GM12865 (cell line): ENCODE measurements around the gene MRPL9.

Experiments
- DNase-seq: peaks from one replicate; pipeline ENCODE4 v3.0.0; 2010; ENCODE audit warnings: low read depth
- H3K4me3 ChIP-seq: 2 replicates; pipeline ENCODE4 v1.5.1; 2011; ENCODE audit warnings: mild to moderate bottlenecking, low read depth, low read length, control low read depth
- TF ChIP-seq, protein P1 (sequence below): IDR thresholded peaks from 2 replicates; pipeline ENCODE4 v1.5.1; 2011; ENCODE audit warnings: low read length, control low read depth, low read depth, inconsistent platforms; ENCODE audit not compliant: insufficient read depth; ENCODE audit errors: missing control alignments

Gene MRPL9

DNA sequence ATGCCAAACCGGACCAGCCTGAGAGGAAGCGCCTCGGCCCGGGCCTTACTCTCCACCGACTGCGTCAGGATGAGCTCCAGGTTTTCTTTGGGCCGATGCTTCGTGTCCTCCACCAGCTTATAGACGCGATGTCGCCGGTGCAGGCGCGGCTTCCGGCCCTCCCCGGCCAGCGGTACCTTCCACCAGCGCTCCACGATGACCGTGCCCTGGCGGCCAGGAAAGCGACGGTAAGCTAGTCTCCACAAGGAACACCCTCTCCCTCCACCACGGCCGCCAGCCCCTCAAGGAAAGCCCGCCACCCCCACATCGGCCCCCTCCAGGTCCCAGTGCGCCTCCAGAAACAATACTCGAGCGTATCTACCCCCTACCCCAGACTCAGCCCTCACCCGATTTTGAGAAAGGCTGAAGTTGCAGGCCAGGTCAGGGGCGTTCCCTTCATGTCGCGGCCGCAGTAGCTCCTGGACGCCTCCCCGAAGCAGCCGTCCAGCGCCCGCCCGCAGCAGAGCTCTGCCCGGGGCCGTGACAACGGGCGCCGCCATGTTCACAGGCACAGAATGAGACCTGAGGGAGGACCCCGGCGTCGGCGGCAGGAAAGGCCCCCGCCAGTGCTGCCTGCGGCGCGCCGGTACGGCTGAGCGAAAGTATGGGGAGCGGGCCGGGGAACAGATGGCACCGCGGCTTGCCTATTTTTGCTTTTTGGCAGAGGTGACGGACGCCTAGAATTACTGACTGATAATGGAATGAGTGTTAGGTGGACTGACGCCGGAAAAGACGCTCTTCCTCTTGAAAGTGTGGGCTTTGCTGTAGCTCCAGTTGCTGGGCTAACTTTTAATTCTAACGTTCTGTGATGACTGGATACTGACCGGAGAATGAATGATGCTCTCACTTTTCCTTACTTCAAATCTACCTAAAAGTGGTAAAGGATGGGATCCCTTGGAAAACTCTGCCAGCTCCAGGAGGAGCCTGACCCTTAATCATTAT is at the start of gene MRPL9:
Gene MRPL9, minus strand, starts transcription at position 556 of the 981 bp plus-strand sequence. Its CDS starts 17 bp downstream, at position 539.
- DNase-seq: peak; percentile 89
- TF ChIP-seq, protein P1, sequence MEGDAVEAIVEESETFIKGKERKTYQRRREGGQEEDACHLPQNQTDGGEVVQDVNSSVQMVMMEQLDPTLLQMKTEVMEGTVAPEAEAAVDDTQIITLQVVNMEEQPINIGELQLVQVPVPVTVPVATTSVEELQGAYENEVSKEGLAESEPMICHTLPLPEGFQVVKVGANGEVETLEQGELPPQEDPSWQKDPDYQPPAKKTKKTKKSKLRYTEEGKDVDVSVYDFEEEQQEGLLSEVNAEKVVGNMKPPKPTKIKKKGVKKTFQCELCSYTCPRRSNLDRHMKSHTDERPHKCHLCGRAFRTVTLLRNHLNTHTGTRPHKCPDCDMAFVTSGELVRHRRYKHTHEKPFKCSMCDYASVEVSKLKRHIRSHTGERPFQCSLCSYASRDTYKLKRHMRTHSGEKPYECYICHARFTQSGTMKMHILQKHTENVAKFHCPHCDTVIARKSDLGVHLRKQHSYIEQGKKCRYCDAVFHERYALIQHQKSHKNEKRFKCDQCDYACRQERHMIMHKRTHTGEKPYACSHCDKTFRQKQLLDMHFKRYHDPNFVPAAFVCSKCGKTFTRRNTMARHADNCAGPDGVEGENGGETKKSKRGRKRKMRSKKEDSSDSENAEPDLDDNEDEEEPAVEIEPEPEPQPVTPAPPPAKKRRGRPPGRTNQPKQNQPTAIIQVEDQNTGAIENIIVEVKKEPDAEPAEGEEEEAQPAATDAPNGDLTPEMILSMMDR: no peak

DNA sequence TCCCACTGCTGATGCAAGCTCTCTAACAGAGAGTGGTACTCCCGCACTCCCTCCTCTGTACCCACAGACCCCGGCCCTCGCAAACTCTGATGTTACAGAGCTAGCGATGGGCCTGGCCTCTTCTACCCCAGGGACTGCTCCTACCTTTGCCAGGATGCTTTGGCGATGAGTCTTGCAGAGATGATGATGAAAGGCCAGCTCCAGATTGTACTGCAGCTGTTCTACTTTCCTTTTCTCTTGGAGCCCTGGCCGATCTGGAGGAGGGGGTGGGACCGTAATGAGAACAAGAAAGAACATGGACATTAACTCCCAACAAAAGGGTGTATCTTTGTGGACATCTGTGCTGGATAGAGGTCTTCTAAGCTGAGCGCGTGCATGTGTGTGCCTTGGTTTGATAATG is 47.9 kb upstream of the MRPL9 start:
- TF ChIP-seq, protein P1: no peak
- no peak for DNase-seq
- no peak overlapping the region for H3K4me3 ChIP-seq

More for the DNA sequence above, at the start of gene MRPL9:
- peak within 1 kb of the TSS; percentile 73 for H3K4me3 ChIP-seq

DNA sequence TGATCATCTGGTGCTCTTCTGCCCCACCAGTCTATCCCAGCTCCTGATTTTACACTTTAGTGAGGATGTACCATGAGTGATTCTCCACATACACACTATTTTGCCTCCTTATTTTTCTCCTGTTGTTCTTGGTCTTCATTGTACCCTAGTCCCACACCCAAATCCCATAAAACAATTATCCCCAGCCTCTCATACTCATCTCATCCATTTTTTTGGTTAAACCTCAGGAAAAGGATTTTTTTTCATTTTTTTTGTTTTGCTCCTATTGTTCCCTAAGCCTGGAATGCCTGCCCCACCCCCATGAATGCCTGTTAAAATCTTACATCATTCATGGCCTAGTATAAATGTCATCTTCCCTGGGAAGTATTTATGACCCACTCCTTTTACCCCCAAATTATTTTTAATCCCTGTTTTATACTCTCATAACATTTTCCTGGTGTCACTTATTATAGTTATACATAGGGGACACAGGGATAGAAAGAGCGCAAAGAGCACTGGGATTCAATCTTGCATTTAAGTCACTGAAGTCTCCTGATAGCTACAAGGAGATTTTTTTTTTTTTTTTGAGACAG is 46.8 kb upstream of the MRPL9 start:
- TF ChIP-seq, protein P1: no peak
- no peak overlapping the region for H3K4me3 ChIP-seq
- DNase-seq: no peak

DNA sequence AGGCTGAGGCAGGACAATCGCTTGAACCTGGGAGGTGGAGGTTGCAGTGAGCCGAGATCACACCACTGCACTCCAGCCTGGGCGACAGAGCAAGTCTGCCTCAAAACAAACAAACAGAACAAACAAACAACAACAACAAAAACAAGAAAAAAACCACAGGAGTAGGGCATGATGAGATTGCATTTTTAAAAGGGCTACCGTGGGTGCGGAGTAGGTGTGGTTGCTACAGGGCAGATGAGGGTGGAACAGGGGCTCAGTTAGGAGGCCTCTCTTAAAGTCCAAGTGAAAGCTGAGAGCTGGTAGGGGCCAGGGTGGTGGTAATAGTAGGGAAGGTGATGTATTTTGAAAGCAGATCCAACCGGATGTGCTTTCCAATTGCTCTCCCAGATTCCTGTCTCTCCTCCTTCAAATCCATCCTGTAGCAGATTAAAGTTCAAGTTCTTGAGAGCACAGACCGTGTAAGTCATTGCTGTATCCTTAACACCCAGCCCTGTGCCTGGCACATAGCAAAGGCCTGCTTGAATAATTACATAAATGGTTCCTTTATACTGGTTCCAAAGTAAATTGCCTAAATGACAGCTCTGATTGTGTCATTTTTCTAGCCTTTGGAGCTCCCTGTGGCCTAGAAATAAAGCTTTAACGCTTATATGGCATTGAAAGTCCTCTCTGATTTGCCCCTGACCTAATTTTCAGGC is 46.1 kb upstream of the MRPL9 start:
- no peak for DNase-seq
- TF ChIP-seq, protein P1: no peak
- H3K4me3 ChIP-seq: no peak overlapping the region

DNA sequence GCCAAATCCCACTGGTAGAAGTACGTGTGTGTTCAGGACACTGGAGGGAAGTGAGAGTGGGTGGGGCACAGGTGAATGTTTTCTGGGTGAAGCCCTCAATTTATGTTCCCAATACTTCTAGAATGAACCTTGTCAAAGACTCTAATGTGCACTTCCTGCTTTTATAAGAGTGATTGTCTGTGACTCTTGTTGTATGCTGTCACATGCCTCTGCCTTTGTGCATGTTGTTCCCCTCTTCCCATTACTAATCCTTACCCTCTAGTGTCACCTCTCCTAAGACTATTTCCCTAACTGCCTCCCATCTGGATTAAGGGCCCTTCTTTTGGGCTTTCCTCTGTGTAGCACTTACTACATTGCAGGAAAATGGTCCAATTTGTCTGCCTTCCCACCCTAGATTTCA is 44.5 kb upstream of the MRPL9 start:
- DNase-seq: no peak
- H3K4me3 ChIP-seq: no peak overlapping the region
- TF ChIP-seq, protein P1: no peak

DNA sequence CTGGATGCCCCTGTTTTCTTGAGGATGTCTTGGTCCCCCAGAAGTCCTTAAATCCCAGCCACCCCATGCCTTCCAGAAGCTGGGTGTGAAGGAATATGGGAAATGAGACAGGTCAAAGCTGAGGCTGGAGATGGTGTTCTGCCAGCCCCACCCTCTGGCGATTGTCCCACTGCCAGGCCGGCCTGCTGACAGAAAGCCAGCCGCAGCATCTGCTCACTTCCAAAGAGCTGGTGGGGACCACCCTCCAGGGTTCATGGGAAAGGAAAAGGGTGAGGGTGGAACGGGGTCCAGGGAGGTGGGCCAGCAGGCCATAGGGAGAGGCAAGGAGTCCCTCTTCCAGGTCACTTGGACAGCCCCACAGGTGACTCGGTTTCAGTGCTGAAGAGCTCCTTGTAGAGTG is 43.8 kb upstream of the MRPL9 start:
- H3K4me3 ChIP-seq: no peak overlapping the region
- TF ChIP-seq, protein P1: no peak
- DNase-seq: no peak
